ENCODE results near the gene EPS8L3. TPM values are rescaled to one million over a fixed set of nuclear protein-coding genes. Genes with fewer than 3 reads are reported as not detected.
"Not testable (repeated sequence)": the region's sequence is repeated elsewhere in the genome, so short reads cannot be mapped to it uniquely, and the experiment has no call there.

The EPS8L3 gene
- total and polyA plus RNA-seq, 9 donors, result 0.12 to 7.4 (median 2.4) TPM; not detected in 6

DNA sequence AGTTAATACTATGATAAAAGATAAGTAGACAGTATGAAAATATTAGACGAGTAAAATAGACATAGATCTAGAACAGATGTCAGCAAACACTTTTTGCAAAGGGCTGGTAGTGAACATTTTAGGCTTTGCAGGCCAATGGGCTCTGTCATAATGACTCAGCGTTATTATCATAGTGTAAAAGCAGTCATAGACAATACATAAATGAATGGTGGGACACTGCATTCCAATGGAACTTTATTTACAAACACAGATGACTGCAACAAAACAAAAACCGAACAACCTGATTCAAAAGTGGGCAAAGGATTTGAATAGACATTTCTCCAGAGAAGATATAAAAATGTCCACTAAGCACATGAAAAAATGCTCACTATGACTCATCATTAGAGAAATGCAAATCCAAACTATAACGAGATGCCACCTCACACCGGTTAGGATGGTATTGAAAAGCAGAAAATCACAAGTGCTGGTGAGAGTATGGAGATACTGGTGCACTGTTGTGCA is 44.3 kb downstream of the EPS8L3 start:
- DNase-seq, result no peak
- H3K27ac ChIP-seq (ENCODE audit: low read length), result no peak overlapping the region
- no peaks in the 10 kb centered on the region for H3K9me3 ChIP-seq (replicated peaks; ENCODE audit: control insufficient read depth, low read depth, low read length)
- 80% methylated on average over 1 of the region's 5 CpGs for WGBS (ENCODE audit: insufficient coverage)
- H3K4me3 ChIP-seq (ENCODE audit: low read length), result no peak overlapping the region
- no peaks in the 10 kb centered on the region for H3K36me3 ChIP-seq (ENCODE audit: control insufficient read depth, insufficient read depth, low read length)
- no peaks in the 10 kb centered on the region for H3K4me1 ChIP-seq (ENCODE audit: control insufficient read depth, insufficient read depth, low read length)
- no peaks in the 10 kb centered on the region for H3K27me3 ChIP-seq (ENCODE audit: control insufficient read depth, insufficient read depth, low read length)

DNA sequence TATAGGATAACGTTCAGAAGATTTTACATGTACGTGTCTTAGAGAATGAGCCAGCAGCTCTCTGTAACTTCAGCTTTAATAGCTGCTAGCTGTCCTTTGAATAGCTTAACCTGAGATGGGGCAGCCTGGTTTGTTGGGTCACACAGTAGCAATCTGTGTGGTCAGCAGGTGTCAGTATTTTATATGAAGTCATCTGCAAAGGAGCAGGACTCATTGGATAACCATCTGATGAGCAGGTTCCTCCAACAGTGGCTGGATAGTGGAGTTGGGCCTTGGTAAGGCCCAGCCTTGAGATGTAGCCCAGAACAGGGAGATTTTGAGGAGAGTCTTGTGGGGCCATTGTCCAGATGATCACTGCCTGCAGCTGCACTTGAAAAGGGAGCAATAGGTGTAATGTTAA is 45.2 kb downstream of the EPS8L3 start:
- no peaks in the 10 kb centered on the region for H3K27me3 ChIP-seq (ENCODE audit: control insufficient read depth, insufficient read depth, low read length)
- H3K27ac ChIP-seq (ENCODE audit: low read length), result no peak overlapping the region
- no peaks in the 10 kb centered on the region for H3K9me3 ChIP-seq (replicated peaks; ENCODE audit: control insufficient read depth, low read depth, low read length)
- no peak overlapping the region for H3K4me3 ChIP-seq (ENCODE audit: low read length)
- no peaks in the 10 kb centered on the region for H3K4me1 ChIP-seq (ENCODE audit: control insufficient read depth, insufficient read depth, low read length)
- H3K36me3 ChIP-seq (ENCODE audit: control insufficient read depth, insufficient read depth, low read length), result no peaks in the 10 kb centered on the region
- no peak for DNase-seq
- WGBS (ENCODE audit: insufficient coverage), result 43% methylated on average over 2 of the region's 2 CpGs

DNA sequence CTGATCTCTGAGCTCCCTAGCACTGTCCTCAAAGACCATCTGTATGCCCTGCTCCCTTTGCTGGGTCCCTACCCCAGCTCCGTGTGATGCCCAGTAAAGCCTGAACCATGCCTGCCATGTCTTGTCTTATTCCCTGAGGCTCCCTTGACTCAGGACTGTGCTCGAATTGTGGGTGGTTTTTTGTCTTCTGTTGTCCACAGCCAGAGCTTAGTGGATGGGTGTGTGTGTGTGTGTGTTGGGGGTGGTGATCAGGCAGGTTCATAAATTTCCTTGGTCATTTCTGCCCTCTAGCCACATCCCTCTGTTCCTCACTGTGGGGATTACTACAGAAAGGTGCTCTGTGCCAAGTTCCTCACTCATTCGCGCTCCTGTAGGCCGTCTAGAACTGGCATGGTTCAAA is 46.0 kb downstream of the EPS8L3 start:
- no peaks in the 10 kb centered on the region for H3K36me3 ChIP-seq (ENCODE audit: control insufficient read depth, insufficient read depth, low read length)
- WGBS (ENCODE audit: insufficient coverage), result 83% methylated on average over 2 of the region's 5 CpGs
- no peak overlapping the region for H3K4me3 ChIP-seq (ENCODE audit: low read length)
- H3K27me3 ChIP-seq (ENCODE audit: control insufficient read depth, insufficient read depth, low read length), result no peaks in the 10 kb centered on the region
- no peaks in the 10 kb centered on the region for H3K9me3 ChIP-seq (replicated peaks; ENCODE audit: control insufficient read depth, low read depth, low read length)
- H3K4me1 ChIP-seq (ENCODE audit: control insufficient read depth, insufficient read depth, low read length), result no peaks in the 10 kb centered on the region
- H3K27ac ChIP-seq (ENCODE audit: low read length), result no peak overlapping the region
- no peak for DNase-seq

GRCh38 chr1:109716570-109717090 is 47.1 kb downstream of the EPS8L3 start:
- 67% methylated on average over 3 of the region's 3 CpGs for WGBS (ENCODE audit: insufficient coverage)
- no peaks in the 10 kb centered on the region for H3K27me3 ChIP-seq (ENCODE audit: control insufficient read depth, insufficient read depth, low read length)
- no peak overlapping the region for H3K27ac ChIP-seq (ENCODE audit: low read length)
- no peak for DNase-seq
- no peaks in the 10 kb centered on the region for H3K36me3 ChIP-seq (ENCODE audit: control insufficient read depth, insufficient read depth, low read length)
- H3K4me1 ChIP-seq (ENCODE audit: control insufficient read depth, insufficient read depth, low read length), result no peaks in the 10 kb centered on the region
- H3K4me3 ChIP-seq (ENCODE audit: low read length), result no peak overlapping the region
- no peaks in the 10 kb centered on the region for H3K9me3 ChIP-seq (replicated peaks; ENCODE audit: control insufficient read depth, low read depth, low read length)

DNA sequence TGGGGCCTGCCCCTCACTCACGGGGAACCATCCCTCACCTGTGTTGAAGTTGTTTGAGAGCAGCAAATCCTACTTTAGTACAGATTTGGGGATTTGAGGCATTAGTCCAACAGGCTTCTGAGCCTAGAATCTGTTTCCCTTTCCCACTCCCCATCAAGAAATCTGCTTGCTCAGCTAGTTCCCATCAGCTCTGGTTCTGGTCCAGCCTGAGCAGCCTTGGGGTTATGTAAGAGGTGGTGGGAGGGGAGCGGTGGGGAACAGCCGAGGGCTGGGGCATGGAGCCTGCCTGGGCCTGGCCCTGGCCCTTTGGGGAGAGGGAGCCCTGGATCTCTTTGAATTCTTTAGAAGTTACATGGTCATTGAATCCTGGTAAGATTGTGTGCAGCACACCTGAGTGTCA is 47.6 kb downstream of the EPS8L3 start:
- no peaks in the 10 kb centered on the region for H3K27me3 ChIP-seq (ENCODE audit: control insufficient read depth, insufficient read depth, low read length)
- H3K36me3 ChIP-seq (ENCODE audit: control insufficient read depth, insufficient read depth, low read length), result no peaks in the 10 kb centered on the region
- no peak overlapping the region for H3K27ac ChIP-seq (ENCODE audit: low read length)
- H3K4me3 ChIP-seq (ENCODE audit: low read length), result no peak overlapping the region
- H3K4me1 ChIP-seq (ENCODE audit: control insufficient read depth, insufficient read depth, low read length), result no peaks in the 10 kb centered on the region
- DNase-seq, result no peak
- no peaks in the 10 kb centered on the region for H3K9me3 ChIP-seq (replicated peaks; ENCODE audit: control insufficient read depth, low read depth, low read length)
- 92% methylated on average over 2 of the region's 3 CpGs for WGBS (ENCODE audit: insufficient coverage)

GRCh38 chr1:109714661-109715372 is 48.9 kb downstream of the EPS8L3 start:
- WGBS (ENCODE audit: insufficient coverage), result 77% methylated on average over 8 of the region's 12 CpGs
- Histone ChIP-seq H3K27ac (ENCODE audit: low read length) (no peak overlapping the region), H3K4me1 (ENCODE audit: control insufficient read depth, insufficient read depth, low read length) (no peaks in the 10 kb centered on the region), H3K9me3 (replicated peaks; ENCODE audit: control insufficient read depth, low read depth, low read length) (no peaks in the 10 kb centered on the region), H3K36me3 (ENCODE audit: control insufficient read depth, insufficient read depth, low read length) (no peaks in the 10 kb centered on the region), H3K4me3 (ENCODE audit: low read length) (no peak overlapping the region), H3K27me3 (ENCODE audit: control insufficient read depth, insufficient read depth, low read length) (no peaks in the 10 kb centered on the region)
- DNase-seq, result no peak

DNA sequence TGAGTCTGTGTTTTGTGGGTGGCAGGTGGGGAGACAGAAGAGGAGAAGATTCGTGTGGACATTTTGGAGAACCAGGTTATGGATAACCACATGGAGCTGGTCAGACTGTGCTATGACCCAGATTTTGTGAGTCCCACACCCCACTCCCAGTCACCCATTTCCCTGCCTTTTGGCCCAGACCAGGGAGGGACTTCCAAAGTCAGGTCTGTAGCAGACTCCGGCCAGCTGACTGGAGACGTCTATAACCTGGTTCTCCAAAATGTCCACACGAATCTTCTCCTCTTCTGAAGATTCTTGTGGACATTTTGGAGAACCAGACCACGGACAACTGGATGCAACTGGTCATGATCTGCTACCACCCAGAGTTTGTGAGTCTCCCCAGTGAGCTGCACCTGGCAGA is 50.1 kb downstream of the EPS8L3 start:
- H3K27me3 ChIP-seq (ENCODE audit: control insufficient read depth, insufficient read depth, low read length), result no peaks in the 10 kb centered on the region

GRCh38 chr1:109712321-109712864 is 51.3 kb downstream of the EPS8L3 start:
- H3K27ac ChIP-seq (ENCODE audit: low read length), result no peak overlapping the region
- H3K27me3 ChIP-seq (ENCODE audit: control insufficient read depth, insufficient read depth, low read length), result no peaks in the 10 kb centered on the region
- H3K36me3 ChIP-seq (ENCODE audit: control insufficient read depth, insufficient read depth, low read length), result no peaks in the 10 kb centered on the region
- H3K4me1 ChIP-seq (ENCODE audit: control insufficient read depth, insufficient read depth, low read length), result no peaks in the 10 kb centered on the region
- H3K9me3 ChIP-seq (replicated peaks; ENCODE audit: control insufficient read depth, low read depth, low read length), result peaks cover 2% of the 10 kb centered on the region
- peak overlapping the region; percentile 51 for H3K4me3 ChIP-seq (ENCODE audit: low read length)
- WGBS (ENCODE audit: insufficient coverage), result 41% methylated on average over 18 of the region's 22 CpGs
- no peak for DNase-seq

More for the DNA sequence above, 50.1 kb downstream of the EPS8L3 start:
- no peak for DNase-seq
- no peaks in the 10 kb centered on the region for H3K36me3 ChIP-seq (ENCODE audit: control insufficient read depth, insufficient read depth, low read length)
- no peaks in the 10 kb centered on the region for H3K4me1 ChIP-seq (ENCODE audit: control insufficient read depth, insufficient read depth, low read length)
- H3K9me3 ChIP-seq (replicated peaks; ENCODE audit: control insufficient read depth, low read depth, low read length), result no peaks in the 10 kb centered on the region
- H3K4me3 ChIP-seq (ENCODE audit: low read length), result no peak overlapping the region
- no peak overlapping the region for H3K27ac ChIP-seq (ENCODE audit: low read length)
- 92% methylated on average over 4 of the region's 5 CpGs for WGBS (ENCODE audit: insufficient coverage)

DNA sequence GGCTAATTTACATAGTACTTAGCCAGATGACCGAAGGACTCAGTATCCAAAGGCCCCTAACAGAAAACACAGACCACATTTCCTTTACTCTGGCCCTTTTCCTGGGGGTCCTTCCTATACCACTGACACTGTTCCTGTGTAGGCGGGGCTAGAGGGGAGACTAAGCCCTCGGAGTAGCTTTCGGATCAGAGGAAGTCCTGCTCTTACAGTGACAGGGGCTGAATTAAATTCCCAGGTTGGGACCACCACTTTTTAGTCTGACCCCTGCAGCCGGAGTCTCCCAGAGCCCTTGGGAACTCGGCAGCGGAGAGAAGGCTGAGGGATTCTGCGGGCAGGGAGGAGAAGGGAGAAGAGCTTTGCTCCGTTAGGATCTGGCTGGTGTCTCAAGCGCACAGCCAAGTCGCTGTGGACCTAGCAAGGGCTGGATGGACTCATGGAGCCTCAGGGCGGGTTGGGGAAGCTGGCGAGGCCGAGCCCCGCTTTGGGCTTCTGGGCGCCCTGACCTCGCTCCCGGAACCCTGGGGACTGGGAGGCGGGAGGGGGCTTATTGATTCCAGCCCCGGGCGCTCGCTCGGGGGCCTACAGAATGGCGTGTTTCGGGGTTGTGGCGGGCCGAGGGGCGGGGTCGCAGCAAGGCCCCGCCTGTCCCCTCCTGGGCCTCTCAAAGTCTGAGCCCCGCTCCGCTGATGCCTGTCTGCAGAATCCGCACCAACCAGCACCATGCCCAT is 52.0 kb downstream of the EPS8L3 start, which contains the start of gene GSTM5:
TSS of gene GSTM5 (plus strand) at position 659 of the 728 bp plus-strand sequence. CDS start at position 721, 62 bp downstream.
- H3K36me3 ChIP-seq (ENCODE audit: control insufficient read depth, insufficient read depth, low read length); H3K9me3 ChIP-seq (replicated peaks; ENCODE audit: control insufficient read depth, low read depth, low read length); H3K4me1 ChIP-seq (ENCODE audit: control insufficient read depth, insufficient read depth, low read length); H3K27me3 ChIP-seq (ENCODE audit: control insufficient read depth, insufficient read depth, low read length); H3K27ac ChIP-seq (ENCODE audit: low read length): not testable (repeated sequence)
- DNase-seq, result peak; percentile 67
- 17% methylated on average over 26 of the region's 33 CpGs for WGBS (ENCODE audit: insufficient coverage)
- peak within 1 kb of the TSS; percentile 51 for H3K4me3 ChIP-seq (ENCODE audit: low read length)

DNA sequence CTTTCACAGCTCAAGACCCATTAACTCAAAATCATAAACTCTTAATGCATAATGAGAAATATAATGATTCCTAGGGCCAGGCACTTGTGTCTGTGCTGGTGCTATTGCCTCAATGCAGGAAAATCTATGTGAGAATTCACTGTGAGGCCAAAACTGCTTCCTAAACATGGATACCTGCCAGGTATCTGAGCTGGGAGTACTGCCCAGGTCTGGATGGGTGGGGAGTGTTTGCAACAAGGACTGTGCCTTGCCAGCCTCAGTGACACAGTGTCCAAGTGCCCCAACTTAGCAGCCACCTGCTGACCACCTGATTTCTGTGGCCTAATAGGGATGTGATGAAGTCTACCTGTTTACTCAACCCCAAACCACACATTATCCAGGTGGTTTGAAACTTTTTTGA is 53.9 kb downstream of the EPS8L3 start:
- DNase-seq; H3K27ac ChIP-seq (ENCODE audit: low read length); H3K4me3 ChIP-seq (ENCODE audit: low read length); H3K36me3 ChIP-seq (ENCODE audit: control insufficient read depth, insufficient read depth, low read length); H3K9me3 ChIP-seq (replicated peaks; ENCODE audit: control insufficient read depth, low read depth, low read length); H3K27me3 ChIP-seq (ENCODE audit: control insufficient read depth, insufficient read depth, low read length); H3K4me1 ChIP-seq (ENCODE audit: control insufficient read depth, insufficient read depth, low read length): not testable (repeated sequence)
